Osteoblast (primary cell): ENCODE data around the gene PTN. TPM values are rescaled to one million over a fixed set of nuclear protein-coding genes. Genes with fewer than 3 reads are reported as not detected.

Experiments used
- DNase-seq: peaks from one replicate; pipeline ENCODE4 v3.0.0; 2011; ENCODE audit warnings: low spot score, mixed read lengths; ENCODE audit not compliant: insufficient read length; ENCODE audit errors: missing footprints
- H2AFZ ChIP-seq: 2 replicates; pipeline ENCODE4 v1.6.0; 2011; ENCODE audit warnings: mild to moderate bottlenecking, low read length
- H3K27ac ChIP-seq: 2 replicates; pipeline ENCODE4 v1.5.1; 2011; ENCODE audit warnings: mild to moderate bottlenecking, low read depth, low read length, moderate library complexity
- H3K27me3 ChIP-seq: 2 replicates; pipeline ENCODE4 v1.6.0; 2012; ENCODE audit warnings: mild to moderate bottlenecking, control low read depth, inconsistent platforms, low read length, moderate library complexity; ENCODE audit not compliant: insufficient read depth
- H3K36me3 ChIP-seq: 2 replicates; pipeline ENCODE4 v1.5.1; 2011; ENCODE audit warnings: mild to moderate bottlenecking, low read length, control low read depth, moderate library complexity; ENCODE audit not compliant: insufficient read depth
- H3K4me1 ChIP-seq: 2 replicates; pipeline ENCODE4 v1.5.1; 2011; ENCODE audit warnings: mild to moderate bottlenecking, low read length, control low read depth, moderate library complexity; ENCODE audit not compliant: insufficient read depth
- H3K4me2 ChIP-seq: 2 replicates; pipeline ENCODE4 v1.6.0; 2011; ENCODE audit warnings: mild to moderate bottlenecking, low read length; ENCODE audit not compliant: insufficient read depth
- H3K4me3 ChIP-seq: fragments of 200-600 bp; sonication (generic); 3 replicates; pipeline ENCODE4 v1.5.1; 2012; ENCODE audit warnings: mild to moderate bottlenecking, low read length, inconsistent platforms; ENCODE audit not compliant: insufficient read depth
- H3K79me2 ChIP-seq: 2 replicates; pipeline ENCODE4 v1.6.0; 2012; ENCODE audit warnings: mild to moderate bottlenecking, low read length, control low read depth, inconsistent platforms; ENCODE audit not compliant: insufficient read depth
- H3K9me3 ChIP-seq: 2 replicates; pipeline ENCODE4 v1.5.1; 2011; ENCODE audit warnings: low read depth, low read length, control low read depth
- H4K20me1 ChIP-seq: 2 replicates; pipeline ENCODE4 v1.6.0; 2012; ENCODE audit warnings: mild to moderate bottlenecking, low read length, control low read depth; ENCODE audit not compliant: insufficient read depth
- total RNA-seq: library from RNA; depleted of rRNA; stranded (reverse); fragments of >200 nt; gene quantifications from 2 replicates; pipeline ENCODE4 v1.2.3, GENCODE V29; 2012
- TF ChIP-seq, protein P1 (sequence below): IDR thresholded peaks from 2 replicates; pipeline ENCODE4 v1.5.1; 2011; ENCODE audit warnings: mild to moderate bottlenecking, low read depth, low read length, moderate library complexity; ENCODE audit errors: extremely low read depth

Gene PTN
- total RNA-seq, 1 donor, result 21.0 TPM

DNA sequence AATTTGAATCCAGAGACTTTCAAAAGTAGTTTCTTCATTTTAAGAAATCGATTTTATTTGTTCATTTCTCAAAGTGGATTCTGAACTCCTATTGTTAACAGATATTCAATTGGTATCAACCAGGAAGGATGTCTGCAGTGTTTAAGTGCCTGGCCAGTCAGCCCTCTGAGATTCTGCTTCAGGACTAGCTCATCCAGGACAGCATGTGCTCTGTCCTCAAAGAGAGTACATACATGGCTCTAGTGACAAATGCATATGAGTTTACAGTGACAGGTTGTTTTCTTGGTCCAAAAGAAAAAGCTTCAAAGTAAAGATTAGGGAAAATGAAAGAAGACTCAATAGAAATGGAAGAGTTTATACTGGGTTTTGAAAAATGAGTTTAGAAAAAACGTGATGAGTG lies 8.4 kb upstream of the PTN start:
- Histone ChIP-seq H3K4me1 (no peaks in the 10 kb centered on the region), H3K4me2 (no peak overlapping the region), H3K4me3 (no peak overlapping the region), H3K27ac (no peak overlapping the region), H4K20me1 (no peaks in the 10 kb centered on the region), H3K27me3 (no peaks in the 10 kb centered on the region), H3K36me3 (no peaks in the 10 kb centered on the region), H3K79me2 (no peaks in the 10 kb centered on the region), H3K9me3 (no peaks in the 10 kb centered on the region), H2AFZ (no peak overlapping the region)
- TF ChIP-seq, protein P1, sequence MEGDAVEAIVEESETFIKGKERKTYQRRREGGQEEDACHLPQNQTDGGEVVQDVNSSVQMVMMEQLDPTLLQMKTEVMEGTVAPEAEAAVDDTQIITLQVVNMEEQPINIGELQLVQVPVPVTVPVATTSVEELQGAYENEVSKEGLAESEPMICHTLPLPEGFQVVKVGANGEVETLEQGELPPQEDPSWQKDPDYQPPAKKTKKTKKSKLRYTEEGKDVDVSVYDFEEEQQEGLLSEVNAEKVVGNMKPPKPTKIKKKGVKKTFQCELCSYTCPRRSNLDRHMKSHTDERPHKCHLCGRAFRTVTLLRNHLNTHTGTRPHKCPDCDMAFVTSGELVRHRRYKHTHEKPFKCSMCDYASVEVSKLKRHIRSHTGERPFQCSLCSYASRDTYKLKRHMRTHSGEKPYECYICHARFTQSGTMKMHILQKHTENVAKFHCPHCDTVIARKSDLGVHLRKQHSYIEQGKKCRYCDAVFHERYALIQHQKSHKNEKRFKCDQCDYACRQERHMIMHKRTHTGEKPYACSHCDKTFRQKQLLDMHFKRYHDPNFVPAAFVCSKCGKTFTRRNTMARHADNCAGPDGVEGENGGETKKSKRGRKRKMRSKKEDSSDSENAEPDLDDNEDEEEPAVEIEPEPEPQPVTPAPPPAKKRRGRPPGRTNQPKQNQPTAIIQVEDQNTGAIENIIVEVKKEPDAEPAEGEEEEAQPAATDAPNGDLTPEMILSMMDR, result no peak
- no peak for DNase-seq

DNA sequence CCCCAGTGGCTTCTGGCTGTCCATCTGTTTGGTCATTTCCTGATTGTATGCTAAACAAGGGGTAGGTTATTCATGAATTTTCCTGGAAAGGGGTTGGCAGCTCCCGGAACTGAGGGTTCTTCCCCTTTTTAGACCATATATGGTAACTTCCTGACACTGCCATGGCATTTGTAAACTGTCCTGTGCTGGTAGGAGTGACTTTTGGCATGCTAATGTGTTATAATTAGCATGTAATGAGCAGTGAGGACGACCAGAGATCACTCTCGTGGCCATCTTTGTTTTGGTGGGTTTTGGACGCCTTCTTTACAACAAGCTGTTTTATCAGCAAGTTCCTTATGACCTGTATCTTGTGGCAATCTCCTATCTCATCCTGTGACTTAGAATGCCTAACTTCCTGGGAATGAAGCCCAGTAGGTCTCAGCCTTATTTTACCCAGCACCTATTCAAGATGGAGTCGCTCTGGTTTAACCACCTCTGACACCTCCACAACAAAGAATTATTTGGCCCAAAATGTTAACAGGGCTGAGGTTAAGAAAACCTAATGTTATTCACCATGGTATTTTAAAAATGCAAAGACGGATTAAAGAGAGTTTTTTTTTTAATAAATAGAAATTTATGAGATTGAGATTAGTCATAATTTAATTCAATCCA lies 2.4 kb upstream of the PTN start:
- Histone ChIP-seq H3K4me2 (no peak overlapping the region), H3K27ac (no peak overlapping the region), H2AFZ (no peak overlapping the region), H3K4me3 (no peak overlapping the region), H3K9me3 (no peaks in the 10 kb centered on the region), H3K79me2 (no peaks in the 10 kb centered on the region), H3K27me3 (no peaks in the 10 kb centered on the region), H4K20me1 (no peaks in the 10 kb centered on the region), H3K4me1 (peaks cover 6% of the 10 kb centered on the region), H3K36me3 (no peaks in the 10 kb centered on the region)
- DNase-seq, result no peak
- TF ChIP-seq, protein P1, result no peak

DNA sequence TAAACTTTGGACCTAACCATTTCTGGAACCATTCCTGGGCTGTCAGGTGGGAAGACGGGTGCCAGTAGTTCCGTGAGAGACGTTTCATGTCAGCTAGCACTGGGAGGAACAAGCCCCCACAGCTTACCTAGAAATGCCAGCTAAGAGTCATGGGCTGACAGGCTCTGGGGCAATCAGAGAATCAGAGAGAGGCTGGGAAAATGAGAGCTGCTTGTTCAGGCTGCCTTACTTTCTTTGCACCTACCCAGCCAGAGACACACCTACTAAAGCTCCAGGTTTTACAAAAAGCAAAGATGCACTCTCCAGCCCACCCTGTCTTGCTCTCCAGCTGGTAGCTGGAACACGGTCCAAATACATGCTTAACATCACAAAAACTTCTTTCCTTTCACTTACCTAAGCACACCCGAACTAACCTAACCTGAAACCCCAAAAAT lies 688 bp downstream of the PTN start:
- Histone ChIP-seq H3K27ac (no peak overlapping the region), H3K27me3 (no peaks in the 10 kb centered on the region), H4K20me1 (no peaks in the 10 kb centered on the region), H3K4me1 (peaks cover 6% of the 10 kb centered on the region), H3K9me3 (no peaks in the 10 kb centered on the region), H3K79me2 (no peaks in the 10 kb centered on the region), H2AFZ (peak overlapping the region; percentile 93), H3K36me3 (no peaks in the 10 kb centered on the region), H3K4me3 (peak overlapping the region; percentile 71), H3K4me2 (peak overlapping the region; percentile 90)
- TF ChIP-seq, protein P1, result no peak
- no peak for DNase-seq

DNA sequence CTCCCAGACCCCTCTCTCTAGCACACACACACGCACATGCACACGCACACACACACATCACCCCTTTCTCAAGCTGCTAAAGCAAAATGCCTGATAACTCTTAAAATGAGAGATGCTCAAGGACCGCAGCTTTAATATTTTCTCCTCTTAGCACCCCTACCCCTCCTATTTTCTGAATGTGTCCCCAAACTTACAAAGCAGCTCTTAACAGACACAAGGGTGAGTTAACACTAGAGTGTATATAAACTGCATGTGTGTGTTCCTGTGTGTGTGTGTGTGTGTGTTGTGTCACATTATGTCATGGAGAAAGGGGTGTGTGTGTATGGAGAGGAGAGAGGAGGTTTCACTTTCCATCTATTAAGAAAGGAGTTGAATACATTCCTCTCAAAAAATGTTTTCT lies 1.3 kb downstream of the PTN start:
- Histone ChIP-seq H3K4me3 (no peak overlapping the region), H4K20me1 (no peaks in the 10 kb centered on the region), H3K4me1 (peaks cover 6% of the 10 kb centered on the region), H3K4me2 (peak overlapping the region; percentile 90), H3K36me3 (no peaks in the 10 kb centered on the region), H3K79me2 (no peaks in the 10 kb centered on the region), H3K27me3 (no peaks in the 10 kb centered on the region), H3K9me3 (no peaks in the 10 kb centered on the region), H2AFZ (peak overlapping the region; percentile 13), H3K27ac (no peak overlapping the region)
- DNase-seq, result peak; percentile 17
- TF ChIP-seq, protein P1, result no peak
